Activated naive CD4-positive, alpha-beta T cell treated with anti-CD3 and anti-CD28 coated beads for 36 hours (primary cell): ENCODE results near the gene WNT11. TPM values are rescaled to one million over a fixed set of nuclear protein-coding genes. Genes with fewer than 3 reads are reported as not detected.

ENCODE experiments used
- CTCF ChIA-PET: fragments of 350-600 bp; sonication (Branson Sonifier 250); formaldehyde crosslinking; loops from one replicate; lab custom pipeline; 2021; ENCODE audit warnings: antibody characterized with exemption; lab: Charles Lee
- DNase-seq: peaks from one replicate; pipeline ENCODE4 v3.0.0-alpha.2; 2020
- H3K27ac Mint-ChIP-seq: one replicate; pipeline ENCODE4 v1.8.0; 2021; ENCODE audit warnings: mild to moderate bottlenecking, mixed read lengths
- H3K27me3 Mint-ChIP-seq: one replicate; pipeline ENCODE4 v1.8.0; 2021; ENCODE audit warnings: low read depth, mixed read lengths
- H3K36me3 Mint-ChIP-seq: one replicate; pipeline ENCODE4 v1.8.0; 2021; ENCODE audit warnings: low read depth, mixed read lengths
- H3K4me1 Mint-ChIP-seq: one replicate; pipeline ENCODE4 v1.8.0; 2021; ENCODE audit warnings: low read depth, mixed read lengths
- H3K4me3 Mint-ChIP-seq: one replicate; pipeline ENCODE4 v1.8.0; 2021; ENCODE audit warnings: mild to moderate bottlenecking, moderate library complexity, mixed read lengths
- H3K9me3 Mint-ChIP-seq: one replicate; pipeline ENCODE4 v1.8.0; 2021; ENCODE audit warnings: mixed read lengths
- intact Hi-C: fragments of 100-400 bp; cut with micrococcal nuclease; formaldehyde crosslinking; loops from one replicate; pipeline ENCODE4 v1.15.1; 2023
- total RNA-seq, 2 experiments: library from RNA; stranded (reverse); gene quantifications; one replicate each; pipeline ENCODE4 v1.2.3, GENCODE V29; 2021

The WNT11 gene
- total RNA-seq, 2 experiments from 2014 or later: not detected

DNA sequence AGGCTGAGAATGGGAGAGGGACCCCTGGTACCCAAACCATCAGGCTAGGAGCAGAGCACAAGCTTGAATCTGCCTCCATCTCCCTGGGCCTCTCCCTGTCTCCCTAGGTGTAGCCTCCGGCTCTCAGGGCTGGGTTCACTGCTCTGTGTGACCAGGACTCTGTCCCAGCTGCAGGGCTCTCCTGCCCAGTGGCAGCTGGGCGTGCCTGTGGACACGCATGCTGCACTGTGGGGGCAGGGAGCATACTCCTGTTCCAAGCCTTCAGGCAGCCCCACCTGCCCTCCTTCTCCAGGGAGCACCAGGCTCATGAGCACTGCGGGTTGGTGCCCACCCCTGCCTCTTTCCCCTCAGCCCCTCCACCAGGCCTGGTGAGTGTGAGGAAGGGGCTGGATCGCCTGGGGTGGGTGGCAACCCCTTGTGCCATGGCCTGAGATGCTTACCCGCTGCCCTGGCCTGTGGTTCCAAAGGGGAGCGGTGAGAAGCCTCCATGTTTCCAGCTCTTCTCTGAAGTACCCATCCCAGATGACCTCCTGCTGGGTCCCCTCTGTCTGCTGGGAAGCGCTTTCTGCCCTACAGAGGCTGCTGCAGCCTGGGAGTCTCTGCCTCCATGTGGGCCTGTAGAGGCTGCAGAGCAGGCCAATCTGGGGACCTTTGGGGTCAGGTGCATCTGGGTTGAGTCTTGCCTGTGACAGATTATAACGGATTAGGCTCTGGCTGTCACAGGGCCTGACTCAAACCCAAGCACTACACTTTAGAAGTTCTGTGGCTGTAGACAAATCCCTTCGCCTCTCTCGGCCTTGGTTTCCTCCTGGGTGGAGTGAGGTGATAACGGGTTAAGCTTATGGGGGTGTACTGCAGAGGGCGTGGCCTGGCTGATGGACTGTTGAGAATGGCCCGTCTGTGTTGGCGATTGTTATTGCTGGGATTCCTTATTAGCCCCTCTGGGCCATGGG lies 43.7 kb downstream of the WNT11 start:
- H3K4me1 Mint-ChIP-seq: no peaks in the 10 kb centered on the region
- intact Hi-C loops: no loop called here
- H3K27ac Mint-ChIP-seq: no peak overlapping the region
- H3K27me3 Mint-ChIP-seq: no peaks in the 10 kb centered on the region
- no peak overlapping the region for H3K4me3 Mint-ChIP-seq
- H3K9me3 Mint-ChIP-seq: no peaks in the 10 kb centered on the region
- H3K36me3 Mint-ChIP-seq: no peaks in the 10 kb centered on the region
- CTCF ChIA-PET: interaction anchor here (1.9 kb wide), 1 partner anchor 11 kb away, joined by 4 read pairs; no protein-coding TSS in a partner anchor
- no peak for DNase-seq

DNA sequence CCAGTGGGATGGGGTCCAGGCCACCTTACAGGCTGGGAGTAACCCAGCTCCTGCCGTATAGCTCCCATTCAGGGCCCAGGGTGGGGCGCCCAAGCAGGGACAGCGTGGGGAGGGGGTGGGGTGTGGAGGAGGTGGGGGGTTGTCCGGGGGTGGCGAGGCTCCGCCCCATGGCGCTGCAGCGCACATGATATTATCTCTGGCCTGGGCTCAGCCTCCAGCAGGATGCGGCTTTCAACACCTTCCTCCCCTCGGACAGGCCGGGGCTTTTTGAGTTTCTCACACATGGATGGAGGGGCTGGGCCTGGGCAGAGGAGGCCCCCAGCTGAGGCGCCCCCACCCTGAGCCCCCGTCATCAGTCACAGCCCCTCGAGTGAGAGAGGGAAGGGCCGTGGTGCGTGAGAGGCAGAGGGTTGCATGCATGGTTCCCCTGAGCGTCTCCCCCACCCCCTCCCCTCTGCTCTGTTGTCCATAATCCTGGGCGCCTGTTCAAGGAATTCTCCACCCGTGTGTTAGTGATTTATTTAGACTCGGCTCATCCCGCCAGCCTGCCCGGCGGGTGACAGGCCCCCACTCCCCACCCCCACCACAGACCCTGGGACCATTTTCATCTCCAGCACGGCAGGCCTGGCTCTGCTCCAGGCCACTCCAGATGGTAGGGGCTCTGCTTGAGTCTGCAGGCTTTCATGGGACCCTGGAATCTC lies 44.9 kb downstream of the WNT11 start:
- no peak for DNase-seq
- Mint-ChIP-seq H3K36me3 (no peaks in the 10 kb centered on the region), H3K27ac (no peak overlapping the region), H3K4me1 (no peaks in the 10 kb centered on the region), H3K4me3 (no peak overlapping the region), H3K9me3 (no peaks in the 10 kb centered on the region), H3K27me3 (no peaks in the 10 kb centered on the region)
- CTCF ChIA-PET: interaction anchor here (1.9 kb wide), 1 partner anchor 10 kb away, joined by 4 read pairs; no protein-coding TSS in a partner anchor
- intact Hi-C loops: no loop called here

DNA sequence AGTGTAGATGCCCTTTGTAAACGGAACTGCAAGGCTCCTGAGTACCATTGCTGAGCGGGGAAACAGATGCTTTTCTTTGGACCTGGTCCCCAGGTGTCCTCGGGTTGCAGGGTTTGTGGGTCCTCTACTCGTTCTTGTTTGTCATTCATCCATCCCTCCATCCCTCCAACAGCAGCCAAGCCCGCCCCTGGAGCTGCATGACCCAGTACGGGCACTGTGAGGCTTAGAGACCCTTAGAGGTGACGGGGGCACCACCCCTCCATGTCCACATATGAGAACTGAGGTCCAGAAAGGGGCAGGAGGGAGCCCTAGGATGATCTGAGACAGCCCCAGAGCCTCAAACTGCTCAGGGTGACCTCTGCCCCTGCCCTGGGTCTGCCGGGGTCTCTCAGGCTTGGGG lies 45.4 kb downstream of the WNT11 start:
- H3K9me3 Mint-ChIP-seq: no peaks in the 10 kb centered on the region
- H3K27ac Mint-ChIP-seq: no peak overlapping the region
- H3K4me1 Mint-ChIP-seq: no peaks in the 10 kb centered on the region
- no peaks in the 10 kb centered on the region for H3K36me3 Mint-ChIP-seq
- no peak for DNase-seq
- intact Hi-C loops: no loop called here
- H3K4me3 Mint-ChIP-seq: no peak overlapping the region
- CTCF ChIA-PET: no interaction called here
- H3K27me3 Mint-ChIP-seq: no peaks in the 10 kb centered on the region

DNA sequence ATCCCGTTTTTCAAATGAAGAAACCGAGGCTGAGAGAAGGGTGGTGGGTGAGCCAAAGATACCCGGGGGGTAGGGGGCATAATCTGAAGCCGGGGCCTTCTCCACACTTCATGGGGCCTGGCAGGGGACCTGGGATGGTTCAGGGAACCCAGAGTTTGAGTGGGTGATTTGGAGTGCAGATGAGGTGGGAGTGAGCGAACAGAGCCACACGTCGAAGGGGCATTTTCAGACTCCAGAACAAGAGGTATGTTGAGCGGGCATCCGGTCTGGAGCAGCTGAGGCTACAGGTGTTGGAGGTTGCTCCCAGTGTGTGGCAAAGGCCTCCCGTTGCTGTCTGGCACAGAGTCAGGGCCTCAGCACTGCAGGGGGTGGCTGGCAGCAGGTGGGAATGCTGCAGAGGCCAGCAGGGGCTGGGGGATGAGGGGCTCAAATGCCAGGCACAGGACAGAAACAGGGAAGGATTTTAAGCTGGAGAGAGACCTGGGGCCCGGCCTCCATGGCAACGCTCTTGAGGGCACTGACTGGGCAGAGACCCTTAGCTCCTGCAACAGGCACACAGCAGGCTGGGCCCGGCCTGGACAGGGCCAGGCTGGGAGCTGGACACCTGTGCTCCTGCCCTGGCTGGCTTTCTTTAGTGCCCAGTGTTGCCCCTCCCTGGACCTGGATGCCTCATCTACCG lies 46.2 kb downstream of the WNT11 start:
- Mint-ChIP-seq H3K27ac (no peak overlapping the region), H3K9me3 (no peaks in the 10 kb centered on the region), H3K4me1 (no peaks in the 10 kb centered on the region), H3K27me3 (no peaks in the 10 kb centered on the region), H3K4me3 (no peak overlapping the region), H3K36me3 (no peaks in the 10 kb centered on the region)
- intact Hi-C loops: no loop called here
- no peak for DNase-seq
- CTCF ChIA-PET: no interaction called here

DNA sequence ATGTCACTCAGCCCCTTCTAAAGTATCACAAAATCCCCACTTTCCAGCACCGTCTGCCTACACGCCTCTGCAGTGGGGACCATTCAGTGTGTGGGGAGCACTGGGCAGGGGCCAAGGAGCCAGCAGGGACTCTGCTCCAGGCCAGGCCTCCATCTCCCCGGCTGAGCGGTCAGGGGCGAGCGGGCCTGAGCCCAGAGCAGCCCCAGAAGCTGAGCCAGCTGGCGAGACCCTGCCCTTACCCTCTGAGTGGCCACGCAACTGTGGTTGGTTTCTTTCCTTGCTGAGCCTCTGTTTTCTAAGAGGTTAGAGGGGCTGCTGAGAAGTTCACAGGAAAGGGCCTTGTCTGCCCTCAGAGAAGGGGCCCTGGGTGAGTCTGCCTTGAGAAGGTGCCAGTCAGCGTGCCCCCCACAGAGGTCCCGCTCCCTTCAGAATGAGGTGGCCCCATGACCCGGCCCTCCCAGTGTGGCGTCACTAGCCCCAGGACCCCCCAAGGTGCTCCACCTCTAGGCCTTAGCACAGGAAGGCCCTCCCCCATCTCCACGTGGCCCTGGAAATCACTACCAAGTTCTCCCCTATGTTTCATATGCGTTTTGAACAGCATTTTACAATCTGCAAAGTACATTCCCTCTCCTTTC lies 46.9 kb downstream of the WNT11 start:
- intact Hi-C loops: no loop called here

DNA sequence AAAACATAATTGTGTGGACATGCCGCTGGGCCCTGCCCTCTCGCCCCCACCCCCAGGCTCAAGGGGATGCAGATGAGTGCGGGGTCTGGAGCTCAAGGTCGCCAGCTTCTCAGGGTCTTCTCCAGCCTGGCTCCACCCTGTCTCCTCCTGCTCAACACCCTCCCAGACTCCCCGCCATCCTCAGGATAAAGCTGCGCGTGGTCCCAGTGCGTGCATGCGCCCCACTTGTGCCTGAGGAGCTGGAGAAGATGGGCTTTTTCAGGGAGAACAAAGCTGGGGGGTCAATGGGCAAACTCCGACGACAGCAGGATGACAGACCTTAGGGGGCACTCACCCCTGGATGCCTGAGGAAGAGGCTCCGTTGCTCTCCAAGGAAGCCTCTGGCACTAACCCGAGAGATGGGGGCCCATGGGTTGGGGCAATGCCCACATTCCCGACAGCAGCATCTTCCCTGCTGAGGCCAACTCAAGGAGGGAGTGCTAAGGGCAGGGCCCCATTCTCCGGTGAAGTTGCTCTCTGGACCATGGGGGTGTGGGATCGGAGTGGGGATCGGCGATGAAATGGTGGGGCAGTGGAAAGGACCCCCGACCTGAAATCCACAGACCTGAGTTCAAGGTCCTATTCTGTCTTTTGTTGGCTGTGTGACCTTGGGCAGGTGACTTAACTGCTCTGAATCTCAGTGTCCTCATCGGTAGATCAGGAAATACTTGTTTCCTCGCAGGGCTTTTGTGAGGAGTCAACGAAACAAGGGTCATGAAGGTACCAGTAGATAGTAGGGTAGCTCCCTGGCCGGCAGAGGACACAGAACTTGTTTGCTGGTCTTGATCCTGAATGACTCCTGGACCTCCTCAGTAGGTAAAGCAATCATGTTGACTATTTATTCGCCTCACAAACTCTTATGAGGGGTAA lies 47.7 kb downstream of the WNT11 start:
- Mint-ChIP-seq H3K4me3 (no peak overlapping the region), H3K36me3 (no peaks in the 10 kb centered on the region), H3K9me3 (no peaks in the 10 kb centered on the region), H3K27ac (no peak overlapping the region), H3K27me3 (peaks cover under 1% of the 10 kb centered on the region), H3K4me1 (no peaks in the 10 kb centered on the region)
- CTCF ChIA-PET: interaction anchor here (1.0 to 1.5 kb wide), 2 partner anchors 291 to 357 kb away, joined by 3 to 4 read pairs; no protein-coding TSS in a partner anchor
- intact Hi-C loops: no loop called here
- DNase-seq: no peak

More for the DNA sequence above, 46.9 kb downstream of the WNT11 start:
- no peaks in the 10 kb centered on the region for H3K4me1 Mint-ChIP-seq
- no peak overlapping the region for H3K27ac Mint-ChIP-seq
- H3K27me3 Mint-ChIP-seq: no peaks in the 10 kb centered on the region
- H3K36me3 Mint-ChIP-seq: no peaks in the 10 kb centered on the region
- CTCF ChIA-PET: no interaction called here
- H3K4me3 Mint-ChIP-seq: no peak overlapping the region
- DNase-seq: no peak
- H3K9me3 Mint-ChIP-seq: no peaks in the 10 kb centered on the region

DNA sequence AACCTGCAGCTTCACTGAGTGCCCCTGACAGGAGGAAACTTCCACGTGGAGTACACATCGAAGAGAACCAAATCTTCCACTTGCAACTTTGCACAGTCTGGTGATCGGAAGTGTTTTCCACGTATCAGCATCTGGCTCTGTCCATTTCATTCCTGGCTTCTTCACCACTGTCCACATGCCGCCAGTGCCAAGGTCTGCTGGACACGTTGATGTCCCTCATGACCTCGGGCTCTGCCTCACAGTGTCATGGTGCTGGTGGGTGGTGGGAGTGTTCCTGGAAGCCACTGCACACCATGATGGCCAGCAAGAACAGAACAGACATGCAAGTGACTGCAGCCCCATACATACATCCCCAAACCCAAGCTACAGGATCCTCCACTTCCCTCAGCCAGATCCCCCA lies 48.4 kb downstream of the WNT11 start:
- CTCF ChIA-PET: interaction anchor here (1.0 to 1.5 kb wide), 2 partner anchors 290 to 357 kb away, joined by 3 to 4 read pairs; no protein-coding TSS in a partner anchor
- intact Hi-C loops: no loop called here

DNA sequence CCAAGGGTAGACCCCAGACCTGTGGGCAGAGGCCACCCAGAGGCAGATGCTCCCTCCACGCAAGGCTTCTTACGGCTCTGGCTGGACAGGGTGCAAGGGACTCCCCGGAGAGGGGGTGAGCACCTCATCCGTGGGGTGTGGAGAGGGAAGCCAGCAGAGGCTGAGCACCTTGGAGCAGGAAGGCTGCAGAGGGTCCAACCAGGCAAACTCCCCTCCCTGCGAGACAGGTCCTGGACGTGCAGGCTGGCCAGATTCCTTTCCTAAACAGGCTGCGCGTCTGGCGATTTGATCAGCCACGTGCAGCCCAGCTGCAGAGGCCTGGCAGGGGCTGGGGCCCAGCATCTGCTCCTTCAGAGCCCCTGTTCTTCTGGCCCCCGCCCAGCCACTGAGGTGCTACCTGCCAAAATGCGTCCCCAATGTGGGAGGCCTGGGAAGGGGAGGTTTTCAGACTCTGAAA lies 49.3 kb downstream of the WNT11 start:
- Mint-ChIP-seq H3K27ac (no peak overlapping the region), H3K36me3 (no peaks in the 10 kb centered on the region), H3K9me3 (no peaks in the 10 kb centered on the region), H3K27me3 (peaks cover 12% of the 10 kb centered on the region), H3K4me1 (peaks cover 14% of the 10 kb centered on the region), H3K4me3 (no peak overlapping the region)
- CTCF ChIA-PET: no interaction called here
- no peak for DNase-seq
- intact Hi-C loops: no loop called here

More for the DNA sequence above, 48.4 kb downstream of the WNT11 start:
- Mint-ChIP-seq H3K27ac (no peak overlapping the region), H3K9me3 (no peaks in the 10 kb centered on the region), H3K27me3 (peaks cover 6% of the 10 kb centered on the region), H3K4me1 (peaks cover 6% of the 10 kb centered on the region), H3K4me3 (no peak overlapping the region), H3K36me3 (no peaks in the 10 kb centered on the region)
- no peak for DNase-seq

DNA sequence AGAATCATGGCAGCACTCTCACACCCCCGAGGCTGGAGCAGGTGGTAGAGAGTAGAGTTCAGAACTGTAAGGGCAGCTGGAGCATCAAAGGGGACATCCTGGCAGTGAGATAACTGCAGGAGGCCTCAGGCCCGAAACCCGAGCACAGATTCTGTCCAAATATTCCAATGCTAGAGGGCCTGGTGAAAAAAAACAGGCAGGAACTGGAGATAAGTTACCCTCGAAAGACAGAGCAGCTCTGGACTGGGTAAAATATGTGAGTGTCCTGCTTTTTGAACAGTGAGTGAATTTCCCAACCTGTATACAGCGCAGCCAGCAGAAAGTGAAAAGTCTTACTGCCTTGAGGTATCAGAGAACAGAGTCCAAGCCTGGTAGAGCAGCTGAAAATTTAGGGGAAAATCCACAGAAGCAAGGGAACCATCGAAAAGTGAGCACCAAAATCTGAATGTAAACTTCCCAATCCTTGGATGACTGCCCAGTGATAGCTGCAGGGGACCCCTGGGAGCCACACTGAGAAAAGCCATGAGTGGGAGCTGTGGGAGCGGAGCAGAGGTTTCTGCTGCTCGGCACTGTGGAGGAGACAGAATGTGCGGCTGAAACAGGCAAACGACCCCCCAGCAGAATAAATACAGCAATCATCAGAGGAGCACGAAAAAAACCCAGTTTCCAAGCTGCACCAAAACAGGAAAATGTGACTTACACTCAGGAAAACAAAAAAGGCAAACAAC lies 50.6 kb downstream of the WNT11 start:
- no peak for DNase-seq
- no peaks in the 10 kb centered on the region for H3K36me3 Mint-ChIP-seq
- no peaks in the 10 kb centered on the region for H3K9me3 Mint-ChIP-seq
- peaks cover 16% of the 10 kb centered on the region for H3K27me3 Mint-ChIP-seq
- H3K4me1 Mint-ChIP-seq: peaks cover 16% of the 10 kb centered on the region
- H3K27ac Mint-ChIP-seq: no peak overlapping the region
- CTCF ChIA-PET: interaction anchor here (0.6 to 0.7 kb wide), 2 partner anchors 301 to 1529 kb away, joined by 3 read pairs; no protein-coding TSS in a partner anchor
- intact Hi-C loops: no loop called here
- no peak overlapping the region for H3K4me3 Mint-ChIP-seq

DNA sequence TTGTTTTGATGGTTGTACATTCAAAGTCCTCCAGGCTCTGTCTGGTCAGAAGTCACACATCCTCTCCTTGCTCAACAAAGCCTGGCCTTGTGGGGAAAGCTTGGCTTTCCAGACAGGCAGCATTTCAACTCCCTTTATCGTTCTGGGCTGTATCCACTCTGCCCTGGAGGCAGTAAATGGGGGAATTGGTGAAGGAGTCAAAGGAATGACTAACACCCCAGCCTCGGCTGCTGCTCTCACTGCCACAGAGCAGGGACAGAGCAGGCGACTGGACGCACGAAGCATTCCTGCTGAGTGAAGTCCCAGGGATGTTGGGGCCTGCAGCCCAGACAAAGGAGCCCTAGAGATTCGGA lies 52.8 kb downstream of the WNT11 start:
- H3K4me3 Mint-ChIP-seq: no peak overlapping the region
- DNase-seq: no peak
- CTCF ChIA-PET: interaction anchor here (2.2 to 3.0 kb wide), 3 partner anchors 55 to 447 kb away, joined by 8 to 14 read pairs (median 10); no protein-coding TSS in a partner anchor
- H3K27me3 Mint-ChIP-seq: peaks cover 22% of the 10 kb centered on the region
- H3K9me3 Mint-ChIP-seq: no peaks in the 10 kb centered on the region
- peaks cover 16% of the 10 kb centered on the region for H3K4me1 Mint-ChIP-seq
- H3K36me3 Mint-ChIP-seq: no peaks in the 10 kb centered on the region
- intact Hi-C loops: loop anchor here (2.0 kb wide), 1 partner anchor 165 kb away; no protein-coding TSS in a partner anchor
- H3K27ac Mint-ChIP-seq: no peak overlapping the region
